HepG2 (cell line): ENCODE measurements around the gene PRMT6. TPM values are rescaled to one million over a fixed set of nuclear protein-coding genes. Genes with fewer than 3 reads are reported as not detected.
A peak's percentile ranks its signal among the peaks of the same experiment; 100 is the strongest.

Source experiments
- BORCS8-MEF2B ChIP-seq: sonication (generic); formaldehyde crosslinking; IDR thresholded peaks from 2 replicates; pipeline ENCODE4 v1.8.0; 2022; ENCODE audit warnings: mild to moderate bottlenecking, missing genetic modification reagents
- CBFB ChIP-seq: sonication (generic); formaldehyde crosslinking; IDR thresholded peaks from 2 replicates; pipeline ENCODE4 v1.4.0; 2020; ENCODE audit warnings: missing genetic modification reagents
- KIAA2018 ChIP-seq: sonication (generic); formaldehyde crosslinking; IDR thresholded peaks from 2 replicates; pipeline ENCODE4 v1.5.0; 2020; ENCODE audit warnings: mild to moderate bottlenecking, missing genetic modification reagents, borderline replicate concordance
- MTF2 ChIP-seq: sonication (generic); formaldehyde crosslinking; IDR thresholded peaks from 2 replicates; pipeline ENCODE4 v1.5.0; 2020; ENCODE audit warnings: missing genetic modification reagents, borderline replicate concordance
- SIX1 ChIP-seq: sonication (generic); formaldehyde crosslinking; IDR thresholded peaks from 2 replicates; pipeline ENCODE4 v1.4.0; 2020; ENCODE audit warnings: missing genetic modification reagents, borderline replicate concordance
- THAP11 ChIP-seq: IDR thresholded peaks from 2 replicates; pipeline ENCODE4 v1.6.1; 2016; ENCODE audit warnings: missing biosample characterization, missing genetic modification reagents
- ZBTB2 ChIP-seq: sonication (generic); formaldehyde crosslinking; IDR thresholded peaks from 2 replicates; pipeline ENCODE4 v1.8.0; 2022; ENCODE audit warnings: low read depth, missing genetic modification reagents
- ZBTB33 ChIP-seq: sonication (generic); formaldehyde crosslinking; IDR thresholded peaks from 2 replicates; pipeline ENCODE4 v1.4.0; 2020; ENCODE audit warnings: missing genetic modification reagents
- ZBTB38 ChIP-seq: sonication (generic); formaldehyde crosslinking; IDR thresholded peaks from 2 replicates; pipeline ENCODE4 v1.5.1; 2020; ENCODE audit warnings: mild to moderate bottlenecking, missing genetic modification reagents
- ZFX ChIP-seq: sonication (generic); formaldehyde crosslinking; IDR thresholded peaks from 2 replicates; pipeline ENCODE4 v1.4.0; 2020; ENCODE audit warnings: mild to moderate bottlenecking, low read depth, missing genetic modification reagents, moderate library complexity
- ZNF687 ChIP-seq: sonication (generic); formaldehyde crosslinking; IDR thresholded peaks from 2 replicates; pipeline ENCODE4 v1.5.1; 2020; ENCODE audit warnings: mild to moderate bottlenecking, missing genetic modification reagents, moderate library complexity
- polyA plus RNA-seq, 8 experiments: library from polyadenylated mRNA; depleted of rRNA in 3 of 8; stranded (reverse) in 7 of 8; unstranded in 1 of 8; fragments of >200 nt; fragmentation: Illumina TruSeq in 4 of 8; extraction: Trizol in 4 of 8; gene quantifications; 2 replicates each; pipeline versions ENCODE4 v1.2.1 to v1.2.3, GENCODE V29; 2011 to 2016; ENCODE audit warnings: low read depth in 4 of 8, missing spikeins in 1 of 8, mixed read lengths in 1 of 8; ENCODE audit not compliant: insufficient read depth in 1 of 8
- total RNA-seq, 5 experiments: library from RNA; depleted of rRNA; stranded (reverse); fragments of >200 nt; fragmentation: Illumina TruSeq; extraction: Trizol; gene quantifications; 2 replicates each; pipeline ENCODE4 v1.2.3, GENCODE V29; 2016; ENCODE audit warnings: low read depth in 1 of 5

PRMT6 gene
- total and polyA plus RNA-seq, 2 of the 13 experiments (the other 11 are each of a cell fraction or from before 2014, with no cell fraction given) = 8.1 to 15.8 TPM

- TF ChIP-seq ZBTB33 (CRISPR knock-in tag) = 0 out of 2 replicates have a peak, but pooled peaks have one; percentile 47
- TF ChIP-seq ZFX (CRISPR knock-in tag) = peak; percentile 67; the same call in 1 of the 2 replicates
- TF ChIP-seq BORCS8-MEF2B (CRISPR knock-in tag) = no peak
- 0 out of 2 replicates have a peak, but pooled peaks have one; percentile 12 for TF ChIP-seq MTF2 (CRISPR knock-in tag)
- no peak for TF ChIP-seq SIX1 (CRISPR knock-in tag)
- peak; percentile 43; the same call in 1 of the 2 replicates for TF ChIP-seq ZBTB38 (CRISPR knock-in tag)
- TF ChIP-seq KIAA2018 (CRISPR knock-in tag) = no peak
- TF ChIP-seq ZNF687 (CRISPR knock-in tag) = peak; percentile 73
- TF ChIP-seq THAP11 (CRISPR knock-in tag) = peak; percentile 4; the same call in 1 of the 2 replicates
- TF ChIP-seq CBFB = no peak
- TF ChIP-seq ZBTB2 = no peak
Measured at GRCh38 chr1:107057197-107058133, 991 bp downstream of the PRMT6 start (continued).
